Neural crest cell (in vitro differentiated cells): ENCODE results near the gene TBC1D10A. TPM values are rescaled to one million over a fixed set of nuclear protein-coding genes. Genes with fewer than 3 reads are reported as not detected.
A peak's percentile ranks its signal among the peaks of the same experiment; 100 is the strongest.

Source experiments
- DNase-seq: peaks from one replicate; pipeline ENCODE4 v3.0.0; 2021; ENCODE audit warnings: low read depth, mixed read lengths, low spot score
- H3K27ac Mint-ChIP-seq: one replicate; pipeline ENCODE4 v1.8.0; 2021; ENCODE audit warnings: mild to moderate bottlenecking, mixed read lengths; ENCODE audit not compliant: unreplicated experiment
- H3K27me3 Mint-ChIP-seq: 2 replicates; pipeline ENCODE4 v1.8.0; 2021; ENCODE audit warnings: low read depth, mild to moderate bottlenecking, mixed read lengths
- H3K36me3 Mint-ChIP-seq: 2 replicates; pipeline ENCODE4 v1.8.0; 2021; ENCODE audit warnings: low read depth, mild to moderate bottlenecking, mixed read lengths
- H3K4me1 Mint-ChIP-seq: 2 replicates; pipeline ENCODE4 v1.8.0; 2021; ENCODE audit warnings: mixed read lengths
- H3K4me3 Mint-ChIP-seq: one replicate; pipeline ENCODE4 v1.8.0; 2021; ENCODE audit warnings: mild to moderate bottlenecking, mixed read lengths
- H3K9me3 Mint-ChIP-seq: 2 replicates; pipeline ENCODE4 v1.8.0; 2021; ENCODE audit warnings: mixed read lengths
- long read RNA-seq: library from polyadenylated mRNA; unstranded; transcript quantifications from one replicate; pipeline ENCODE4 v2.0.0, GENCODE V29; 2020
- total RNA-seq: library from RNA; stranded (reverse); gene quantifications from 2 replicates; pipeline ENCODE4 v1.2.1, GENCODE V29; 2021
- TF ChIP-seq, protein P1 (sequence below): fragments of 200-600 bp; sonication (generic); conservative IDR thresholded peaks from 2 replicates; pipeline ENCODE4 v1.5.0; 2021; ENCODE audit warnings: antibody characterized with exemption, mild to moderate bottlenecking

TBC1D10A gene
- 8.2 and 8.5 TPM in 2 replicates for total RNA-seq
- long read RNA-seq = 0 reads

DNA sequence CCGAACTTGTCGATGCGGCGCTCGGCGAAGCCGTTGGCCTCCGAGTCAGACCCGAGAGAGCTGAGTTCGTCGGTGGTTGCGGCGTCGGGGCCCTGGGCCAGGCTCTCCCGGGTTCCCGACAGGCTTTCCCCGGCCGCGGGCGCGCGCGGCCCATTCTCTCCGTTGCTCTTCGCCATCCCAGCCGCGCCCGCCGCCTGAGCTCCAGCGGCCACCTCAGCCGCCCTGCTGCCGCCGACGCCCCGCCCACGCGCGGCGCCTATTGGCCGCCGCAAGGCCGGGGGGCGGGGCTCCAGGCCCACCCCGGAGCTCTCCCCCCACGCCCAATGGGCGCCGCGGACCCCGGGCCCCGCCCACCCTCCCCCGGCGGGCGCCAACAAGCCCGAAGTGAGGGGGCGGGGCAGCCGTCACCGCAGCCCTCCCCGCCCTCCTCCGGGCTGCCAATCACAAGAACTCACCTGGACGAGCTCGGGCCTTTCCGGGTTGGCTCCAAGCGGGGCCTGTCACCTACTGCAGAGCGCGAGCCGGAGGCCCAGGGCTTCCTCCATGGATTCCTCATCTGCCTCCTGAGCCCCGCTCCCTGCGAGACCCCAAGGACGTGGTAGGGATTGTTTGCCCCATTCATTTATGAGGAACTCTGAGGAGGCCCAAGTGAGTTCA is at the start of gene TBC1D10A:
Gene TBC1D10A, minus strand, starts transcription at position 236 of the 657 bp plus-strand sequence. Its CDS starts 60 bp downstream, at position 176.
- peak; percentile 67 for DNase-seq
- Mint-ChIP-seq H3K9me3 (no peaks in the 10 kb centered on the region), H3K4me1 (peaks cover 23% of the 10 kb centered on the region), H3K27me3 (no peaks in the 10 kb centered on the region), H3K4me3 (peak within 1 kb of the TSS; percentile 89), H3K27ac (no peak within 1 kb of the TSS), H3K36me3 (peaks cover 4% of the 10 kb centered on the region)
- TF ChIP-seq, protein P1, sequence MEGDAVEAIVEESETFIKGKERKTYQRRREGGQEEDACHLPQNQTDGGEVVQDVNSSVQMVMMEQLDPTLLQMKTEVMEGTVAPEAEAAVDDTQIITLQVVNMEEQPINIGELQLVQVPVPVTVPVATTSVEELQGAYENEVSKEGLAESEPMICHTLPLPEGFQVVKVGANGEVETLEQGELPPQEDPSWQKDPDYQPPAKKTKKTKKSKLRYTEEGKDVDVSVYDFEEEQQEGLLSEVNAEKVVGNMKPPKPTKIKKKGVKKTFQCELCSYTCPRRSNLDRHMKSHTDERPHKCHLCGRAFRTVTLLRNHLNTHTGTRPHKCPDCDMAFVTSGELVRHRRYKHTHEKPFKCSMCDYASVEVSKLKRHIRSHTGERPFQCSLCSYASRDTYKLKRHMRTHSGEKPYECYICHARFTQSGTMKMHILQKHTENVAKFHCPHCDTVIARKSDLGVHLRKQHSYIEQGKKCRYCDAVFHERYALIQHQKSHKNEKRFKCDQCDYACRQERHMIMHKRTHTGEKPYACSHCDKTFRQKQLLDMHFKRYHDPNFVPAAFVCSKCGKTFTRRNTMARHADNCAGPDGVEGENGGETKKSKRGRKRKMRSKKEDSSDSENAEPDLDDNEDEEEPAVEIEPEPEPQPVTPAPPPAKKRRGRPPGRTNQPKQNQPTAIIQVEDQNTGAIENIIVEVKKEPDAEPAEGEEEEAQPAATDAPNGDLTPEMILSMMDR = no peak

DNA sequence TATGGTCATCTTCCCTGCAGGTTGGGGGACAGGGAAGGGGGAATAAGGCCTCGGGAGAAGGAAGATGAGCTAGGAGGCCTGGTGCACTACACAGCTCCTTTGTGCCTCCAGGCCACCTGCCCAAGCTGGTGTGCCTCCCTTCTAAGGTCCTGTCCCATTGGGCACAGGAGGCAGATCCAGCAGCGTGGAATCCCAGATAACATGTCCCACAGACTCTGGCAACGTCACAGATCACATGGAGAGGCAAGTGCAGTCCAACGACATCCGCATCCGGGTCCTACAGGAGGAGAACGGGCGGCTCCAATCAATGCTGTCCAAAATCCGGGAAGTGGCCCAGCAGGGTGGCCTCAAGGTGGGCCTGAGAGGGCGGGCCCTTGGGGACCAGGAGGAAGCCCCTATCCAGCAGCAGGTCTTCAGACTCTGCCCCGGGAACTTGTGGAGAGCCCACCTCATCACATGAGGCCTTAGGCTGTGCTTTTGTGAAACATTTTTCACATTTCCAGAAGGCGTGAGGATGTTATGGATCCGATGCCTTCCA is 48.6 kb upstream of the TBC1D10A start:
- TF ChIP-seq, protein P1 = no peak
- peak overlapping the region; percentile 38 for H3K27ac Mint-ChIP-seq
- no peaks in the 10 kb centered on the region for H3K36me3 Mint-ChIP-seq
- H3K27me3 Mint-ChIP-seq = no peaks in the 10 kb centered on the region
- H3K9me3 Mint-ChIP-seq = no peaks in the 10 kb centered on the region
- no peak for DNase-seq
- no peaks in the 10 kb centered on the region for H3K4me1 Mint-ChIP-seq
- no peak overlapping the region for H3K4me3 Mint-ChIP-seq

- Mint-ChIP-seq H3K4me3 (no peak overlapping the region), H3K9me3 (no peaks in the 10 kb centered on the region), H3K27me3 (no peaks in the 10 kb centered on the region), H3K27ac (no peak overlapping the region), H3K36me3 (no peaks in the 10 kb centered on the region), H3K4me1 (no peaks in the 10 kb centered on the region)
- TF ChIP-seq, protein P1 = no peak
- DNase-seq = no peak
Observed at GRCh38 chr22:30373331-30374325, 46.9 kb upstream of the TBC1D10A start.

DNA sequence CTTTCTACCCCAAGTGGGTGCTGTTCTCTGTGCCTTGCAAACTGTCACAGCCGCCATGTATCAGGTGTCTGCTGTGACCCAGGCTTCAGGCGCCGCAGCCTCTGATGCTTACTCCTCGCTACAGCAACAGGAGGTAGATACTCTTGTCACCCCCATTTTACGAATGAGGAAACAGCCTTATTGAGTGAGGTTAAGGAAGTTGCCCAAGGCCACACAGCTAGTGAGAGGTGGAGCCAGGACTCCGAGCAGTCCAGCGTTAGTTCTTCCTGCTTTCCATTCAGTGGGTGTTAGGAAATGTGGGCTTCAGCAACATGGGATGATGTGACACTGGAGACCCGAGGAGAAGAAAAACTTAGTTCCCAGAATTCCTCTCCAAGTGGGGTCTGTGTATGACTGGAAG is 46.2 kb upstream of the TBC1D10A start:
- Mint-ChIP-seq H3K9me3 (no peaks in the 10 kb centered on the region), H3K27me3 (no peaks in the 10 kb centered on the region), H3K36me3 (no peaks in the 10 kb centered on the region), H3K4me1 (no peaks in the 10 kb centered on the region), H3K27ac (no peak overlapping the region), H3K4me3 (no peak overlapping the region)
- TF ChIP-seq, protein P1 = no peak
- no peak for DNase-seq

- TF ChIP-seq, protein P1 = no peak
- H3K27ac Mint-ChIP-seq = no peak overlapping the region
- H3K27me3 Mint-ChIP-seq = no peaks in the 10 kb centered on the region
- no peaks in the 10 kb centered on the region for H3K4me1 Mint-ChIP-seq
- no peaks in the 10 kb centered on the region for H3K9me3 Mint-ChIP-seq
- DNase-seq = no peak
- H3K36me3 Mint-ChIP-seq = no peaks in the 10 kb centered on the region
- peak overlapping the region; percentile 61 for H3K4me3 Mint-ChIP-seq
Observed at GRCh38 chr22:30371981-30372380, 45.2 kb upstream of the TBC1D10A start.
